Measurements from ENCODE around the gene MGAT3. TPM values are rescaled to one million over a fixed set of nuclear protein-coding genes. Genes with fewer than 3 reads are reported as not detected.

The MGAT3 gene
- polyA plus RNA-seq, 1 experiment: 0.10 TPM

DNA sequence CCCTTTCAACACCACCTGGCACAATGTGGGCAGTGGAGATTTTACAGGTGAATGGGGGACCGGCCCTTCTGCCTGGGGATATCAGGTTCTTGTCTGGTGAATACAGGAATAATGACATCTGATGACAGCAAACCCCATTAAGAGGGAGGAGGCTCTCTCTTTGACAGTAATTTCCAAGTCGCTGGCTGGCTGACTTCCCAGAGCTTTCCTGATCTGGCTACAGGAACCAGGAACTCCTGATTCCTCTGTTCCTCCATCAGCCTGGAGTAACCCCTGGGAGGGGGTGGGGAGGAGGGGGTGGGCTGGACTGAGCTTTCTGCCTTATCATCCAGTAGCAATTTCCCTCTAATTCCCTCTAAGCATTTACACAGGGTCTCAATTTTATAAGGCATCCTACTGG is 41.6 kb downstream of the MGAT3 start:
- ChIA-PET CTCF (no interaction called here), POLR2A (interaction anchor here (0.5 to 0.7 kb wide), 3 partner anchors 20 to 265 kb away, joined by 3 to 5 read pairs (median 4); no protein-coding TSS in a partner anchor)
- H3K27ac ChIP-seq (ENCODE audit: low read depth, low read length): no peak overlapping the region
- no peaks in the 10 kb centered on the region for H3K27me3 ChIP-seq (ENCODE audit: control insufficient read depth, insufficient read depth, low read length)
- H3K9me3 ChIP-seq (ENCODE audit: control insufficient read depth, insufficient read depth, low read length): no peaks in the 10 kb centered on the region
- no peak overlapping the region for H3K4me3 ChIP-seq (ENCODE audit: low read depth, low read length)
- no peak for TF ChIP-seq CTCF (IDR thresholded peaks at IDR 0.05; ENCODE audit: low read depth, low read length)
- DNase-seq (ENCODE audit: low read depth, low spot score): no peak

- no peak for TF ChIP-seq CTCF (IDR thresholded peaks at IDR 0.05; ENCODE audit: low read depth, low read length)
- H3K27ac ChIP-seq (ENCODE audit: low read depth, low read length): no peak overlapping the region
- POLR2A ChIA-PET: no interaction called here
- CTCF ChIA-PET: no interaction called here
- H3K27me3 ChIP-seq (ENCODE audit: control insufficient read depth, insufficient read depth, low read length): no peaks in the 10 kb centered on the region
- H3K9me3 ChIP-seq (ENCODE audit: control insufficient read depth, insufficient read depth, low read length): no peaks in the 10 kb centered on the region
- DNase-seq (ENCODE audit: low read depth, low spot score): no peak
- no peak overlapping the region for H3K4me3 ChIP-seq (ENCODE audit: low read depth, low read length)
Observed at GRCh38 chr22:39498802-39499201, 42.0 kb downstream of the MGAT3 start.

DNA sequence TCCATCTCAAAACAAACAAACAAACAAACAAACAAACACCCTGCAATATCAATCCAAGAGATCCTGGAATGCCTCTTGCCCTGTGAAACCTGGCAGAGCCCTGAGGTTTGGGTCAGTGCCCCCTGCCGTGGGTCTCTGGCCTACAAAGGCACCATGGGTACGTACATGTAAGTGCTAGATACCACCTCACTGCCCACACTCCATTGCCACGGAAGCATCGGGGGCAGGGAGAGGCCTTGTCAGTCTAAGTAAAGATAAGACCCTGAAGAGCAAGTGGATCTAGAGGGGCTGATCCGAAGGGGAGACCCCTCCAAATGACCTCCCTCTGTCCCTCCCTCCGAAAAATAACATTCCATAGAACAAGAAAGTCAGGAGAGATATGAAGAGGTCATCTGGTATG is 43.3 kb downstream of the MGAT3 start:
- ChIA-PET CTCF (interaction anchor here (1.1 kb wide), 1 partner anchor 63 kb away, joined by 3 read pairs; no protein-coding TSS in a partner anchor), POLR2A (no interaction called here)
- Histone ChIP-seq H3K9me3 (ENCODE audit: control insufficient read depth, insufficient read depth, low read length) (no peaks in the 10 kb centered on the region), H3K27me3 (ENCODE audit: control insufficient read depth, insufficient read depth, low read length) (no peaks in the 10 kb centered on the region), H3K27ac (ENCODE audit: low read depth, low read length) (no peak overlapping the region), H3K4me3 (ENCODE audit: low read depth, low read length) (no peak overlapping the region)
- no peak for DNase-seq (ENCODE audit: low read depth, low spot score)
- TF ChIP-seq CTCF (IDR thresholded peaks at IDR 0.05; ENCODE audit: low read depth, low read length): no peak

DNA sequence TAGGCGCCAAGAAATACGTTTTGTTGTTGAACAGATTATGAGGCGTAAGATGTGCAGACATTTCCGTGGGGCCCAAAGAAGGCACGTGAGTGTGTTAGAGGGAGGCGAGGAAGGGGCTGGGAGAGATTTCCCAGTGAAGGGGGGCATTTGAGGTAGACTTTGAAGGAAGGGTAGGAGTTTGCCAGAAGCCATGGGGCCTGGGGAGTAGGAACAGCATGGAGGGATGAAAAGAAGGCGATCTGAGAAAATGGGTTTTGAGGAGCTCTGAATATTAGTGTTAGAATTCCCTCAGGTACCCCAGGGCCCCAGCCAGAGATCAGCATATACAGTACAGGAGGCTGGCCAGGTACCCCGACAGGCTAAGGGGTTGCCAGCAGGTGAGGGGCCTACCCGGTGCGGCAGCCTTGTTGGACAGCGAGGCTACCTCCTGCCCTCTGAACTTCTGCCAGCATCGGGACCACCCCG is 44.9 kb downstream of the MGAT3 start:
- ChIA-PET POLR2A (interaction anchor here (0.6 to 2.0 kb wide), 9 partner anchors 8 to 182 kb away, joined by 3 to 39 read pairs (median 5); partner anchors contain the start of genes ATF4, RPL3 and TAB1), CTCF (interaction anchor here (0.5 to 2.0 kb wide), 5 partner anchors 8 to 158 kb away, joined by 3 to 7 read pairs (median 5); no protein-coding TSS in a partner anchor)
- Histone ChIP-seq H3K4me3 (ENCODE audit: low read depth, low read length) (peak overlapping the region; percentile 77), H3K27me3 (ENCODE audit: control insufficient read depth, insufficient read depth, low read length) (no peaks in the 10 kb centered on the region), H3K27ac (ENCODE audit: low read depth, low read length) (no peak overlapping the region), H3K9me3 (ENCODE audit: control insufficient read depth, insufficient read depth, low read length) (no peaks in the 10 kb centered on the region)
- no peak for DNase-seq (ENCODE audit: low read depth, low spot score)
- TF ChIP-seq CTCF (IDR thresholded peaks at IDR 0.05; ENCODE audit: low read depth, low read length): no peak

- H3K27ac ChIP-seq (ENCODE audit: low read depth, low read length): no peak within 1 kb of the TSS
- POLR2A ChIA-PET: interaction anchor here (0.6 to 2.0 kb wide), 9 partner anchors 9 to 183 kb away, joined by 3 to 39 read pairs (median 5); partner anchors contain the start of genes ATF4, RPL3 and TAB1
- CTCF ChIA-PET: interaction anchor here (0.5 to 2.0 kb wide), 5 partner anchors 9 to 159 kb away, joined by 3 to 7 read pairs (median 5); no protein-coding TSS in a partner anchor
- TF ChIP-seq CTCF (IDR thresholded peaks at IDR 0.05; ENCODE audit: low read depth, low read length): 0 out of 2 replicates have a peak, but pooled peaks have one; percentile 12
- H3K4me3 ChIP-seq (ENCODE audit: low read depth, low read length): peak within 1 kb of the TSS; percentile 77
- H3K9me3 ChIP-seq (ENCODE audit: control insufficient read depth, insufficient read depth, low read length): no peaks in the 10 kb centered on the region
- no peaks in the 10 kb centered on the region for H3K27me3 ChIP-seq (ENCODE audit: control insufficient read depth, insufficient read depth, low read length)
- peak; percentile 80 for DNase-seq (ENCODE audit: low read depth, low spot score)
Observed at GRCh38 chr22:39502109-39502788, 45.4 kb downstream of the MGAT3 start, which contains the start of gene MIEF1. TSS of gene MIEF1 (plus strand) at chr22:39502290. CDS start at chr22:39511295, 9,005 bp downstream.
